ENCODE results near the gene NOC2L. TPM values are rescaled to one million over a fixed set of nuclear protein-coding genes. Genes with fewer than 3 reads are reported as not detected.

NOC2L gene
- total RNA-seq, 2 donors from 2014 or later: 83.5 to 97.3 TPM

GRCh38 chr1:920521-920920 is 38.5 kb downstream of the NOC2L start:
- peaks cover 76% of the 10 kb centered on the region for H3K27me3 ChIP-seq (ENCODE audit: control insufficient read depth, insufficient read depth, low read length, poor library complexity, severe bottlenecking)
- H3K36me3 Mint-ChIP-seq (ENCODE audit: low read depth): peaks cover 12% of the 10 kb centered on the region
- peak overlapping the region; percentile 10 for H3K4me3 Mint-ChIP-seq
- 40 to 71% methylated on average over 2 to 13 of the region's 13 CpGs for WGBS, 2 experiments (ENCODE audit: insufficient coverage in 1 of 2, insufficient read length in 1 of 2)
- H3K4me1 ChIP-seq (ENCODE audit: control insufficient read depth, insufficient read depth, low read length): peaks cover 6% of the 10 kb centered on the region
- H3K36me3 ChIP-seq (ENCODE audit: control insufficient read depth, insufficient read depth, low read length): no peaks in the 10 kb centered on the region
- H3K27ac ChIP-seq (ENCODE audit: low read depth, low read length): peak overlapping the region; percentile 53
- no peak overlapping the region for H3K4me3 ChIP-seq (ENCODE audit: low read length)
- H3K9ac ChIP-seq (ENCODE audit: extremely low read depth, low read length, poor library complexity, severe bottlenecking): no peak overlapping the region
- H3K9me3 Mint-ChIP-seq: no peaks in the 10 kb centered on the region
- peaks cover 74% of the 10 kb centered on the region for H3K27me3 Mint-ChIP-seq (ENCODE audit: insufficient read depth)
- no peak for TF ChIP-seq CTCF (conservative IDR thresholded peaks at IDR 0.05)
- H3K27ac Mint-ChIP-seq: no peak overlapping the region
- no peak for DNase-seq
- peaks cover 15% of the 10 kb centered on the region for H3K4me1 Mint-ChIP-seq
- no peaks in the 10 kb centered on the region for H3K9me3 ChIP-seq (ENCODE audit: control insufficient read depth, low read length)

GRCh38 chr1:920010-920409 is 39.0 kb downstream of the NOC2L start:
- peaks cover 15% of the 10 kb centered on the region for H3K4me1 Mint-ChIP-seq
- peaks cover 76% of the 10 kb centered on the region for H3K27me3 Mint-ChIP-seq (ENCODE audit: insufficient read depth)

GRCh38 chr1:919271-919872 is 39.7 kb downstream of the NOC2L start:
- H3K27ac ChIP-seq (ENCODE audit: low read depth, low read length): no peak overlapping the region
- no peak overlapping the region for H3K27ac Mint-ChIP-seq
- no peak for DNase-seq
- 91 to 92% methylated on average over 17 to 29 of the region's 29 CpGs for WGBS, 2 experiments (ENCODE audit: insufficient coverage in 1 of 2, insufficient read length in 1 of 2)
- H3K36me3 Mint-ChIP-seq (ENCODE audit: low read depth): peaks cover 12% of the 10 kb centered on the region
- H3K4me1 ChIP-seq (ENCODE audit: control insufficient read depth, insufficient read depth, low read length): peaks cover 6% of the 10 kb centered on the region
- H3K9me3 ChIP-seq (ENCODE audit: control insufficient read depth, low read length): no peaks in the 10 kb centered on the region
- H3K4me3 Mint-ChIP-seq: no peak overlapping the region
- no peak overlapping the region for H3K9ac ChIP-seq (ENCODE audit: extremely low read depth, low read length, poor library complexity, severe bottlenecking)
- H3K36me3 ChIP-seq (ENCODE audit: control insufficient read depth, insufficient read depth, low read length): no peaks in the 10 kb centered on the region
- peaks cover 15% of the 10 kb centered on the region for H3K4me1 Mint-ChIP-seq
- no peaks in the 10 kb centered on the region for H3K9me3 Mint-ChIP-seq
- H3K27me3 Mint-ChIP-seq (ENCODE audit: insufficient read depth): peaks cover 78% of the 10 kb centered on the region
- H3K4me3 ChIP-seq (ENCODE audit: low read length): no peak overlapping the region
- no peak for TF ChIP-seq CTCF (conservative IDR thresholded peaks at IDR 0.05)
- H3K27me3 ChIP-seq (ENCODE audit: control insufficient read depth, insufficient read depth, low read length, poor library complexity, severe bottlenecking): peaks cover 75% of the 10 kb centered on the region

More at GRCh38 chr1:920010-920409, 39.0 kb downstream of the NOC2L start:
- Histone ChIP-seq H3K27ac (ENCODE audit: low read depth, low read length) (no peak overlapping the region), H3K9ac (ENCODE audit: extremely low read depth, low read length, poor library complexity, severe bottlenecking) (no peak overlapping the region), H3K4me1 (ENCODE audit: control insufficient read depth, insufficient read depth, low read length) (peaks cover 6% of the 10 kb centered on the region), H3K9me3 (ENCODE audit: control insufficient read depth, low read length) (no peaks in the 10 kb centered on the region), H3K36me3 (ENCODE audit: control insufficient read depth, insufficient read depth, low read length) (no peaks in the 10 kb centered on the region), H3K27me3 (ENCODE audit: control insufficient read depth, insufficient read depth, low read length, poor library complexity, severe bottlenecking) (peaks cover 78% of the 10 kb centered on the region), H3K4me3 (ENCODE audit: low read length) (no peak overlapping the region)
- 84 to 91% methylated on average over 16 to 23 of the region's 23 CpGs for WGBS, 2 experiments (ENCODE audit: insufficient coverage in 1 of 2, insufficient read length in 1 of 2)
- TF ChIP-seq CTCF (conservative IDR thresholded peaks at IDR 0.05): no peak
- Mint-ChIP-seq H3K27ac (no peak overlapping the region), H3K9me3 (no peaks in the 10 kb centered on the region), H3K36me3 (ENCODE audit: low read depth) (peaks cover 12% of the 10 kb centered on the region), H3K4me3 (no peak overlapping the region)
- DNase-seq: no peak
